ENCODE measurements around the gene ZNF316.
"Not testable (repeated sequence)": the region's sequence is repeated elsewhere in the genome, so short reads cannot be mapped to it uniquely, and the experiment has no call there.

The ZNF316 gene

GRCh38 chr7:6621195-6622133 is 15.7 kb upstream of the ZNF316 start:
- DNase-seq: no peak

GRCh38 chr7:6622134-6622710 is 14.9 kb upstream of the ZNF316 start:
- DNase-seq: no peak

DNA sequence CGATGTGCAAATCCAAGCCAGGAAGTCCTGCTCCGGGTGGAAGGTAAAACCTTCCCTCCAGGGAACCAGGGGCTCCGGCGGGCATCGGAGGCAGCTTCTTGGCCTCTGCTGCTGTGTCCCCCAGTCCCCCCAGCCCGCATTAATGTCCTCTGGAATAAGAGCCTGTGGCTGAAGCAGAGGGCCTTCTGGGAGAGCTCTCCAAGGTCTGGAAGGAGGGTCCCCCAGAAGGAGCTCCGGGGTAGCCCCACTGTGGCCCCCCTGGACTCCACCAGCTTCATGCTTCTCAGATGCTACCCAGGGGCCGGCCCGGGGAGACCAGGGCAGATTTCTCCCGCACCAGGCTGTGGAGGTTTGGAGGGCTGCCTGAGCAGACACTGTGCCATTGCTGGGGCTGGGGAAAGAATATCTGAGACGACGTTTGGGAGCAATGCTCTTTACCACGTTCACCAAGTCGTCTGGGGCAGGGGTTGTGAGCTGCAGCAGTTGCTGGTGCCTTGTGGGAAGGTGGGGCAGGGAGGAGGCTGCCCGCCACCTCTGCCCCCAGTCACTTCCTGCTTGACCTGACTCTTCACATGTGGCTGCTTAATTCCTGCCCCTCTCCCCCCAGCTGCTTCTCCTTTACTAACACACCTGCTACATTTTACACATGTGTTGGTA is 13.4 kb upstream of the ZNF316 start:
- peak; percentile 50 for DNase-seq

GRCh38 chr7:6624246-6624611 is 12.9 kb upstream of the ZNF316 start:
- DNase-seq: no peak

DNA sequence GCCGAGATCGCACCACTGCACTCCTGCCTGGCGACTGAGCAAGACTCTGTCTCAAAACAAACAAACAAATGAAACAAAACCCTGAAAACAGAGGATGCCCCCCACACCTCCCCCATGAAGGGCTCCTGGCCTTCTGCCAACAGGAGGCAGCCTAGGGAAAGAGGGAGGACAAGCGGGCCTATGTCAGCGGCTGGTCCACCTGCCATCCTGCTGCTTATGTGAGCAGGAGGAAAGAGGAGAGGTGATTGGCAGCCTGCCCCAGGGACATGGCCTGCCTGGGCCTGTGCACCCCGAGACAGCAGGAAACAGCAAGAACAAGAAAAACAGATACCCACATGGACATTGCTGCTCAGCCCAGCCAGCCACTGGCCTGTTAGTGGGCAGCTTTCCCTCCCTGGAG is 9.1 kb upstream of the ZNF316 start:
- DNase-seq: no peak

DNA sequence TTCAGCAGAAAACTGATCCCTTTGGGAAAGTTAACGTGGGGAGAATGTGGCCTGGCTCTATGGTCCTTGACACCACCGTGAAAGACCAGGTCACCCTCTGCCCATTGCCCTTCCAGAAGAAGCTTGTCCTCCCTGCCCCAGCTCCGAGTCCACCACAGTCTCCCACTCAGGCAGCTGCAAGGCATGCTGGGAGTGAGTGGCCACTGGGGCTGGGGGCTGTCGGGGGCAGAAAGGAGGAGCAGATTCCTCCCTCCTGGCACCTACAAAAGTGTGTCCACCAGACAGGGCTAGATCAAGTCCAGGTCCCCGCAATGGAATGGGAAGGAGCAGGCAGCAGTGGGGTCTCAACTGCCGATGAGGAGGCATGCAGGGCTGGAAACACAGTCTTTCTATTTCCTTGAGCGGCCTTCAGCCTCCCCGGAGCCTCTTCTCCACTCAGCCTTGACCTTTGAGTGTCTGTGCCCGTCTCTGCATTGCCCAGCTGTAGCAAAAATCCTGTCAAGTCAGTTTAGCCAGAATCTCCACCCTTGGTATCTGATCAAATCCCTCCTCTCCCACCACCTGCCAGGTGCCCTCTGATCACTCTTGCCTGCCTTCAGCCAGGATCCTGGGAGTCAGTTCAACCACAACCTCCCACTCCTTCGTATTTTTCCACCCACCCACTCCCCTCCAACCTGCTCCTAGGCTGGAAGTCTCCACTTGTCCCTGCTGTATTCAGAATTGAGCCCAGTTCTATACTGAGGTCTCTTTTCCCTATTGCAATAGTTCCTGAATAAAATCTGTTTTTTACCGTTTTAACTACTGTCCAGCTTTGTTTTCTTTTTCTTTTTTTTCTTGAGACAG is 6.9 kb upstream of the ZNF316 start:
- no peak for DNase-seq

DNA sequence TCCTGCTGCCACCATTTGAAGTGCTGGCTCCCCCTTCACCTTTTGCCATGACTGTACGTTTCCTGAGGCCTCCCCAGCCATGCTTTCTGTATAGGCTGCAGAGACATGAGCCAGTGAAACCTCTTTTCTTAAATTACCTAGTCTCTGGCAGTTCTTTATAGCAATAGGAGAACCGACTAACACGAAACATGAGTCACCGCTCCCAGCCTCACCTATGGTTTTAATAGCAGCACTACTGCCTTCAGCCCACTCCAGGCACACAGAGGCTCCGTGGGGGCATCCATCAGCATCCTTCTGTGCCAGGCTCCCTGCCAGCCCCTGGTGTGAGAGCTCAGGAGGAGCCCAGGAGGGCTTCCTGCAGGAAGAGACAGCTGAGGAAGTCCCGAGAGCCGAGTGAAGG is 5.5 kb upstream of the ZNF316 start:
- no peak for DNase-seq

- DNase-seq: no peak
Observed at GRCh38 chr7:6634021-6634420, 3.1 kb upstream of the ZNF316 start.

- DNase-seq: not testable (repeated sequence)
Observed at GRCh38 chr7:6634971-6635370, 2.1 kb upstream of the ZNF316 start.

GRCh38 chr7:6637544-6638229 is 569 bp downstream of the ZNF316 start:
- DNase-seq: peak; percentile 65

- DNase-seq: no peak
Observed at GRCh38 chr7:6639032-6639431, 1.9 kb downstream of the ZNF316 start.

DNA sequence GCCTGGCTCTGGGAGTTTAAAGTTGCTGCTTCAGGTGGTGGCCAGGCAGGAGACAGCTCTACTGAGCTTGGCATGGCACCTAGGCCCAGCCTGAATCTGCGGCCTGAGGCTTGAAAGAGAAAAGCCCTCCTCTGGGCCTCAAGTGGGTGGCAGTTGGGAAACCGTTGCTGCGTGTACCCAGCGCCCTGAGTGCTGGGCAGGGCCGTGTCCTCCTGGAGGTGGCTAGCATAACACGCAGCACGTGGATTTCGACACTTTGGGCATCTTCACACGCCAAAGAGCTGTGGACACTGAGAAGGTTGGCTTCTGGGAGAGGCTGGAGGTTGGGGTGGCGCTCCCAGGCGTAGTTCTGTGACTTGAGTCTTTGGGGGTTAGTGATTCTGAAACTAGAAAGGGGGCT is 2.5 kb downstream of the ZNF316 start:
- DNase-seq: no peak

DNA sequence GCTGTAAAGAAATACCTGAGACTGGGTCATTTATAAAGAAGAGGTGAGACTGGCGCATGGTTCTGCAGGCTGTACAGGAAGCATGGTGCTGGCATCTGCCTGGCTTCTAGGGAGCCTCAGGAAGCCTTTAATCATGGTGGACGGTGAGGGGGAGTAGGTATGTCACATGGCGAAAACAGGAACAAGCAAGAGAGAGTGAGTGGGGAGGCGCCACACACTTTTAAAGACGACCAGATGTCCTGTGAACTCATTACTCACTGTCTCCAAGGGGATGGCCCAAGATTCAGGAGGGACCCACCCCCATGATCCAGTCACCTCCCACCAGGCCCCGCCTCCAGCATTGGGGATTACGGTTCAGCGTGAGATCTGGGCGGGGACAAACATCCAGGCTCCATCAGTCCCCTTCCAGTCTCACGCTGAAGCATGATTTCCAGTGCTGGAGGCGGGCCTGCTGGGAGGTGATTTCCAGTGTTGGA is 3.2 kb downstream of the ZNF316 start:
- DNase-seq: no peak

DNA sequence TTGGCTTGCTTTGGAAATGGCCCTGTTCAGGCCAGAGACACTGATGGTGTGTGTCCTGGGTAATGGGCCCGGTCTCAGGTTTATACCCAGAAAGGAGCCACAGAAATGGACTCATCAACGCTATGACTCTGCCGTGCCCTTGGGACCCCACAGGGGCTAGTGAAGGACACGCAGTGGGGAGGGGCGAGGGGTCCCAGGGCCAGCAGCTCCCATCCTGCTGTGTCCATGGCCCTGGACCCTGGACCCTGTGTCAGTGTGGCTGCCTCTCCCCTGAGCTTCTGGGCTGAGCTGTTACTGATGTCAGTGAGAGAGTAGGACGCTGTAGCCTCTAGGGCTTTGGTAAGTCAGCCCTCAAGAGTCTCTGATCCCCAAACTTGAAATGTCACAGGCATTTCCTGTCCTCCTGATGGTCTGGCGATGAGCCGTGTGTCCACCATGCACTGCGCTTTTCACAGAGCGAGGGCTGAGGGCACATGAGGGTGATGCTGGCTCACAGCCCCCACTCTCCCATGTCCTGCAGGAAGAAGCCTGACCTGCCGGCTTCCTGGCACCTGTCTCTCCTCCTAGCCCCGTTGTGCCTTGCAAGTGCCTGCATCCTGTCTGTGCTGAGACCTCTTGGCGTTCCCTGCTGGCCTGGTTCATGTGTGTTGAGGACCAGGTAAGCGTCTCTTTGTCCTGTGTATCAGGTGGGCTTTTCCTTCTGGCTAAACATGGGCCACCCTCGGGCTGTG is 4.4 kb downstream of the ZNF316 start:
- no peak for DNase-seq

DNA sequence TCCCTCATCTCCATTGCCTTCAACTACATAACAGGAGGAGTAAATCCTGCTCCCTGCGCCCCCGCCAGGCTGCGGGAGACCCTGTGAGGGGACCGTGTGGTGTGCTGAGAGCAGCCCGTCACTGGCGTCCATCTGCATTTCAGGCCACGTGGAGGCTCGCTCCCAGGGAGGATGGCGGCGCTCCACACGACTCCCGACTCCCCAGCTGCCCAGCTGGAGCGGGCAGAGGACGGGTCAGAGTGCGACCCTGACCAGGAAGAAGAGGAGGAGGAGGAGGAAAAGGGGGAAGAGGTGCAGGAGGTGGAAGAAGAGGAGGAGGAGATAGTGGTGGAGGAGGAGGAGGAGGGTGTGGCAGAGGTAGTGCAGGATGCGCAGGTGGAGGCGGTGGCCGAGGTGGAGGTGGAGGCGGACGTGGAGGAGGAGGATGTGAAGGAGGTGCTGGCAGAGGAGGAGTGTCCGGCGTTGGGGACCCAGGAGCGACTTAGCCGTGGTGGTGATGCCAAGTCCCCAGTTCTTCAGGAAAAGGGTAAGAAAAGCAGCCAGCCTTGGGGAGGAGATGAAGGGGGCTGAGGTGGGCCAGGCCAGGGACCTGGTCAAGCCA is 5.2 kb downstream of the ZNF316 start:
- DNase-seq: no peak

DNA sequence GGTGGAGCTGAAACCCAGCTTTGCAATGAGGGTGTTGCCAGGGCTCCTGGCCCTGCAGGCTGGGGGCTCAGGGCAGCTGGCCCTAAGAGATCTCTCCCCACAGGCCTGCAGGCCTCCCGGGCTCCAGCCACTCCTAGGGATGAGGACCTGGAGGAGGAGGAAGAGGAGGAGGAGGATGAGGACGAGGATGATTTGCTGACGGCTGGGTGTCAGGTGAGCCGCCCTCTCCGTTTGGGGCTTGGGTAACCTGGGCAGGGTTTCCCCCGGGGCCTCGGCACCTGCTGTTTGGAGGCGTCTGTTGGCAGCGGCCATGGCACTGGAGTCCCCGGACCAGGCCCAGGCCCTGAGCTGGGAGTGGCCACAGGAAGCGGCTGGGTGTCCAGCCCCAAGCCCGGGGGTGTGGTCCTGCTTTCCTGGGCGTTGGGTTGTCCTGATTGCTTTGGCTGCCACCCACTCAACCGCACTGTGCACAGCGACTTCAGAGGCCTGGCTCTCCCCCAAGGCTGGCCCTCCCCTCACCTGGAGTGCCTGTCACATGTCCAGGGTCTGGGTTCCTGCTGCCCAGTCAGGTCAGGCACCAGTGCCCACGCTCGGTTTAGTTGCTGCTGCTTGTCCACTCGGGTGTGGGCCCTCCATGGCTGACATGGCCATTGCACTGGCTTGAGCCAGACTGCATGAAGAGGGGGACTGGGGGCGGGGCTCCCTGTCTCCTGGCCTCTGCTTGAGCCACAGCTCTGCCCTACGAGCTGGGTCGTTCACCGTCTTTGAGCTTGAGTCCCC is 5.9 kb downstream of the ZNF316 start:
- DNase-seq: no peak

- DNase-seq: no peak
Observed at GRCh38 chr7:6643915-6644625, 7.0 kb downstream of the ZNF316 start.

- no peak for DNase-seq
Observed at GRCh38 chr7:6644728-6645127, 7.6 kb downstream of the ZNF316 start.

GRCh38 chr7:6646465-6646864 is 9.3 kb downstream of the ZNF316 start:
- DNase-seq: no peak

GRCh38 chr7:6647080-6647479 is 10.0 kb downstream of the ZNF316 start:
- no peak for DNase-seq
